Sigmoid colon (tissue), 3 donors: Measurements from ENCODE around the gene INO80B.

ENCODE experiments used
- POLR2A ChIP-seq, 2 donors: fragments of 450-650 bp; IDR thresholded peaks; one replicate each; pipeline ENCODE4 v1.6.1; 2016; ENCODE audit warnings: antibody characterized with exemption in 2 of 2, mild to moderate bottlenecking in 2 of 2, moderate library complexity in 2 of 2
- TF ChIP-seq, protein P1 (sequence below), 4 experiments: fragments of 450-650 bp in 3 of 4; fragments of 200-600 bp in 1 of 4; IDR thresholded peaks; one replicate each; pipeline ENCODE4 v1.5.1; 2016 to 2019; ENCODE audit warnings: antibody characterized with exemption in 4 of 4, mild to moderate bottlenecking in 3 of 4, moderate library complexity in 2 of 4

DNA sequence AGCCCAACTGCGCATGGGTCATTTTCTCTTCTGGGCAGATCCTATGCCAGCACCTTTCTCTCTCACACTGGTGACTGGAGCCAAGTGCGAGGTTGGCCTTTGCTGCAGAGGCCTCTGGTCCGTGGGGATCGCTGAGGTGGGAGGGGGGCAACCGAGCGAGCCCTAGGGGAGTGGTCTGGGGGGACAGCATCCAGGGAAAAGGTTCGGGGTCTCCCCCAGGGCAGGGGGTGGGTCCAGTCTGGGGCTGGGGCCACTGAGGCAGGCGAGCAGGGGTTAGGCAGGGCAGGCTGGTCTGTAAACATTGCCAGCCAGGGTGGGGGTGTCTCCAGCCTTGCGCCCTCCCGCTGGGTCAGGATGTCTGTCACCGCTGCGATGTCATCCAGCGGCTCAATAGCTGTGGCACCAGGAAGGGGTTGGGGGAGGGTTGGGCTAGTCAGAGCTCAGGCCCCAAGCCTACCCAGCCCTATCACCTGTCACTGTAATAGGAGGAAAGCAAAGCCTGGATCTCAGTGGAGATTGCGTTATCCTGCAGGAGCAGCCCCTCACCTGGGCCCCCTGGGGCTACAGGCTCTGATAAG is 28.6 kb upstream of the INO80B start:
- TF ChIP-seq POLR2A (IDR thresholded peaks at IDR 0.05), result no peak
- TF ChIP-seq, protein P1, sequence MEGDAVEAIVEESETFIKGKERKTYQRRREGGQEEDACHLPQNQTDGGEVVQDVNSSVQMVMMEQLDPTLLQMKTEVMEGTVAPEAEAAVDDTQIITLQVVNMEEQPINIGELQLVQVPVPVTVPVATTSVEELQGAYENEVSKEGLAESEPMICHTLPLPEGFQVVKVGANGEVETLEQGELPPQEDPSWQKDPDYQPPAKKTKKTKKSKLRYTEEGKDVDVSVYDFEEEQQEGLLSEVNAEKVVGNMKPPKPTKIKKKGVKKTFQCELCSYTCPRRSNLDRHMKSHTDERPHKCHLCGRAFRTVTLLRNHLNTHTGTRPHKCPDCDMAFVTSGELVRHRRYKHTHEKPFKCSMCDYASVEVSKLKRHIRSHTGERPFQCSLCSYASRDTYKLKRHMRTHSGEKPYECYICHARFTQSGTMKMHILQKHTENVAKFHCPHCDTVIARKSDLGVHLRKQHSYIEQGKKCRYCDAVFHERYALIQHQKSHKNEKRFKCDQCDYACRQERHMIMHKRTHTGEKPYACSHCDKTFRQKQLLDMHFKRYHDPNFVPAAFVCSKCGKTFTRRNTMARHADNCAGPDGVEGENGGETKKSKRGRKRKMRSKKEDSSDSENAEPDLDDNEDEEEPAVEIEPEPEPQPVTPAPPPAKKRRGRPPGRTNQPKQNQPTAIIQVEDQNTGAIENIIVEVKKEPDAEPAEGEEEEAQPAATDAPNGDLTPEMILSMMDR (IDR thresholded peaks at IDR 0.05), result no peak
